Measurements from ENCODE around the gene ATXN1.

DNA sequence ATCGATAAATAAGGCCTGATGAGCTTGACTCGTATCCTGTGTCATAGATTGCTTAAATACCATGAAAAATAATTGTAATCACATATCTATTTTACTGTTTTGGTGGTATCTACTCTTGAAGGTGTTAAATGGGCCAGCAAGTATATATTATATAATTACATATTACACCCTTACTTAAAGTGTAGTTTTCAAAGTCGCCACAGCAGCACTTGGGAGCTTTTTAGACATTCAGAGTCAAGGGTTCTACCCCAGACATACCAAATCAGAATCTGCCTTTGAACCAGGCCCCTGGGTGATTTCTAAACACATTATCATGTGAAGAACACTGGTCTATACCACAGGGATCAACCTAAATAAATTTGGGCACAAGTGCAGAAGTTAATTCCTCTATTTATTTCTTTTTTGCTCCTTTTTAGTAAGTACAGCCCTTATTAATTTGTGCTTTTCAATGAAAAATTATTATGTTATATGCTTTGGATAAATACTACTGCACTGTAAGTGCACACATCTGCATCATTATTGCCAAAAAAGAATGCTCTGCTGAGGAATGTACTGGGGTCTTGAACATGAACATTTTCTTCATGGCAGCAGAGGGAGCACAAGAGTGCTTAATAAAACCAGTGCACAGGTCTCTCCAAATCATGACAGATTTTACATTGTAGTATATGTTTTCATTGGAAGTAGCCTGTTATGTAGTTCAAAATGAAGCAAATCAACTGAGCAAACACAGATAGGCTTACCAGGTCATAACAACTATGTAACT is 3.1 kb upstream of the ATXN1 start:
- TF ChIP-seq, protein P1, sequence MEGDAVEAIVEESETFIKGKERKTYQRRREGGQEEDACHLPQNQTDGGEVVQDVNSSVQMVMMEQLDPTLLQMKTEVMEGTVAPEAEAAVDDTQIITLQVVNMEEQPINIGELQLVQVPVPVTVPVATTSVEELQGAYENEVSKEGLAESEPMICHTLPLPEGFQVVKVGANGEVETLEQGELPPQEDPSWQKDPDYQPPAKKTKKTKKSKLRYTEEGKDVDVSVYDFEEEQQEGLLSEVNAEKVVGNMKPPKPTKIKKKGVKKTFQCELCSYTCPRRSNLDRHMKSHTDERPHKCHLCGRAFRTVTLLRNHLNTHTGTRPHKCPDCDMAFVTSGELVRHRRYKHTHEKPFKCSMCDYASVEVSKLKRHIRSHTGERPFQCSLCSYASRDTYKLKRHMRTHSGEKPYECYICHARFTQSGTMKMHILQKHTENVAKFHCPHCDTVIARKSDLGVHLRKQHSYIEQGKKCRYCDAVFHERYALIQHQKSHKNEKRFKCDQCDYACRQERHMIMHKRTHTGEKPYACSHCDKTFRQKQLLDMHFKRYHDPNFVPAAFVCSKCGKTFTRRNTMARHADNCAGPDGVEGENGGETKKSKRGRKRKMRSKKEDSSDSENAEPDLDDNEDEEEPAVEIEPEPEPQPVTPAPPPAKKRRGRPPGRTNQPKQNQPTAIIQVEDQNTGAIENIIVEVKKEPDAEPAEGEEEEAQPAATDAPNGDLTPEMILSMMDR (IDR thresholded peaks at IDR 0.05): peak in 3 of 4 experiments; percentile 47 to 50 (median 48)
- TF ChIP-seq POLR2A (IDR thresholded peaks at IDR 0.05): no peak
- no peak for TF ChIP-seq POLR2AphosphoS5 (IDR thresholded peaks at IDR 0.05)

Measured in gastroesophageal sphincter (tissue), 3 donors.